NCI-H748 (cell line): ENCODE data around the gene AAGAB.
"Not testable (repeated sequence)": the region's sequence is repeated elsewhere in the genome, so short reads cannot be mapped to it uniquely, and the experiment has no call there.

Experiments used
- DNase-seq: peaks from one replicate; lab custom pipeline; 2025; ENCODE audit not compliant: unreplicated experiment; lab: John Stamatoyannopoulos, UW

AAGAB gene

DNA sequence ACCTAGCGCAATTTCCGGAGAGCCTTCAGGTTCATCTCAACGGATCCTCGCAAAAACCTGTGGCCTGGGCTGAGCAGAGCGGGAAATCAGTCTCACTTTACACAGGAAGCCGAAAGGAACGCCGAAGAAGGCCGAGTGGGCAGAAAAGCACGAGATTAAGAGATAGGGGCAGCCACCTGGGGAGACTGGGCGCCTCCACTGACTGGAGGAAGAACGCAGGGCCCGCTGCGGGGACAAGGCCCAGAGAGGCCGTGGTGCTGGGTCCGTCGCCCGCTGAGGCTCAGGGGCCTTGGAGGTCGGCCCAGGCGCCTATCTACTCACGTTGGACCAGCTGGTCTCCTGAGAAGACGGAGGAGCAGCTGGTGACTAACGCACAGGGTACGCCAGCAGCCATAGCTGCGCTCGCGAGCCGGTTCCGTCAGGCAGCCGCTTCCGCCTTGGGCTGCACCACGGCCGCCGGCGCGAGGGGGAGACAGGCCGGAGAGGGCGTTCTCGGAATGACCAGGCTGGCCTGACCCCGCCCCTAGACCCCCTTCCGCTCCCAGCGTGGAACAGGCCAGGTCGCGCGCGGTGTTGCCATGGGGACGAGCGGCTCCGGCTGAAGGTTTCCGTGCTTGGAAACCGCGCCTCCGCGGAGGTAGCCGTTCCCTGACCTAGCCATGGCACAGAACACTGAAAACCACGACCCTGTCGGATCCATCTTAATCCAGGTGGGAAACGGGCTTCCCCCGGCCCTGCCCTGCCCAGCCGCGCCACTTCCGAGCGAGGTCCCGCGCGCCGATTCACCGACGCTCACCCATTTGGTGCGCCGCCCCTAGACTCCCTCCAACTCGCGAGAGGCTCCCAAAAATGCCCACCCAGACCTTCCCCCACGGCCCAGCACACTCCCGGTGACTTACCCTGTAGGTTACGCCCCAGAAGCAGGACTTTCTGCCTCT is at the start of gene AAGAB, which contains the start of gene IQCH:
Gene AAGAB (minus strand): TSS at position 424 of the 938 bp plus-strand sequence. CDS start 30 bp downstream, at position 394.
Gene IQCH (plus strand): TSS at position 549 of the 938 bp plus-strand sequence. CDS start 111 bp downstream, at position 660.
- peak; percentile 94 for DNase-seq

- peak; percentile 35 for DNase-seq
Measured at GRCh38 chr15:67303490-67304363, 49.3 kb upstream of the AAGAB start.

- no peak for DNase-seq
Measured at GRCh38 chr15:67300266-67301025, 46.0 kb upstream of the AAGAB start.

DNA sequence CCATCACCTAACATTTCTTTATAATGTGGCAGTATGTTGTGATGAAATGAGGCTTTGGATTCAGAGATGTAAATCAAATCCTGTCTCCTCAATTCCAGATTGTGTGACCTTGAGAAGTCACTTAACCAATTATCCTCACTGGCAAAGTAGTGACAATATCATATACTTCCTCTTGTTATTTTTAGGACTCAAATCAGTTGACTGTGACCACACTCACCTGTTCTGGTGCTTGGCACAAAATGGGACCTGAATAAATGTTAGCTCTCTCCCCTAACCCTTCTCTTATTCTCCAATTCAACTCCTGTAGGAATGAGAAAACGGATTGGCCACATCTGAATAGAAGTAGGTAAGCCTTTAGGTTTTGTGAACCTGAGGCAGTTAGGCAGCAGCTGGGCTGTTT is 42.2 kb upstream of the AAGAB start:
- DNase-seq, result no peak

GRCh38 chr15:67296188-67296587 is 41.7 kb upstream of the AAGAB start:
- DNase-seq, result peak; percentile 0

GRCh38 chr15:67290319-67290718 is 35.9 kb upstream of the AAGAB start:
- DNase-seq, result no peak

DNA sequence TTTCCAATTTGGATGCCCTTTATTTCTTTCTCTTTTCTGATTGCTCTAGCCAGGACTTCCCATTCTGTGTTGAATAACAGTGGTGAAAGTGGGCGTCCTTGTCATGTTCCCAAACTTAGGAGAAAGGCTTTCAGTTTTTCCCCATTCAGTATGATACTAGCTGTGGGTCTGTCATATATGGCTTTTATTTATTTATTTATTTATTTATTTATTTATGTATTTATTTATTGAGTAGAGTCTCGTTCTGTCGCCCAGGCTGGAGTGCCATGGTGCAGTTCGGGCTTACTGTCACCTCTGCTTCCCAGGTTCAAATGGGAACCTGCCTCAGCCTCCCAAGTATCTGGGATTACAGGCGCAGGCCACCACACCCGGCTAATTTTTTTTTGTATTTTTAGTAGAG is 31.9 kb upstream of the AAGAB start:
- not testable (repeated sequence) for DNase-seq

DNA sequence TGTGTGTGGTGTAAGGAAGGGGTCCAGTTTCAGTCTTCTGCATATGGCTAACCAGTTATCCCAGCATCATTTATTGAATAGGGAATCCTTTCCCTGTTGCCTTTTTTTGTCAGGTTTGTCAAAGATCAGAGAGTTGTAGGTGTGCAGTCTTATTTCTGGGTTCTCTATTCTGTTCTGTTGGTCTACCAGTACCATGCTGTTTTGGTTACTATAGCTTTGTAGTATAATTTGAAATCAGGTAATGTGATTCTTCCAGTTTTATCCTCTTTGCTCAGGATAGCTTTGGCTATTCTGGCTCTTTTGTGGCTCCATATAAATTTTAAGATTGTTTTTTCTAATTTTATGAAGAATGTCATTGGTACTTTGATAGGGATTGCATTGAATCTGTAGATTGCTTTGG is 31.2 kb upstream of the AAGAB start:
- not testable (repeated sequence) for DNase-seq

DNA sequence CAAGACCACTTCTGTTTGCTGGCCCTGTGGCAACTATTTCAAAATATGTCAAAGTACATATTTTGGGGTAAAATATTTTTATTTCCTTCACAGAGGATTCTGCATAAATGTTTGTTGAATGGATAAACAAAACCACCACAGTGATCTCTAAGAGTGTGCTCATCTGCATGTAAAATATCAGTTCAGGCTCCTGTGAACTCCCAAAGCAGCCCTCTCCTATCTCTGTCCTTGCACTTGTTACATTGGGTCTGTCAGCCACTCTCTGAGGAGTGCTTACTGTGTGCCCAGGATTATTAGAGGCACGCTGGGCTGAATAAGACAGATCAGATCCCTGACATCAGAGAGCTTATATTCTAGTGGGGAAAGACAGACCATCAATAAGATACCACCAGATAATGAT is 27.3 kb upstream of the AAGAB start:
- no peak for DNase-seq

- no peak for DNase-seq
Measured at GRCh38 chr15:67280217-67280616, 25.8 kb upstream of the AAGAB start.

DNA sequence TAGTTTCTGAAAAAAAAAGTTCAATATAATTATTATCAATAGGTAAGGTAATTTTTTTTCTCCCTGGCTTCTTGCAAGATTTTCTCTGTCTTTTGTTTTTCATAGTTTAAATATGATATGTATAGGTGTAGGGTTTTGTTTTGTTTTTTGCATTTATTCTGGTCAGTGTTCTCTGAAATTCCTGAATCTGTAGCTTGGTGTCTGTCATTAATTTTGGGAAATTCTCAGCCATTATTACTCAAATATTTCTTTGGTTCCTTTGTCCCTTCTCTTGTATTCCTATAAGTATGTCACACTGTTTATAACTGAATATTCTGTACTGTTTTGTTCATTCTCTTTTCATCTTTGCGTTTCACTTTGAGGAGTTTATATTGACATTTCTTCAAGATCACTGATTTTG is 22.2 kb upstream of the AAGAB start:
- no peak for DNase-seq

GRCh38 chr15:67274236-67274635 is 19.8 kb upstream of the AAGAB start:
- DNase-seq, result no peak

DNA sequence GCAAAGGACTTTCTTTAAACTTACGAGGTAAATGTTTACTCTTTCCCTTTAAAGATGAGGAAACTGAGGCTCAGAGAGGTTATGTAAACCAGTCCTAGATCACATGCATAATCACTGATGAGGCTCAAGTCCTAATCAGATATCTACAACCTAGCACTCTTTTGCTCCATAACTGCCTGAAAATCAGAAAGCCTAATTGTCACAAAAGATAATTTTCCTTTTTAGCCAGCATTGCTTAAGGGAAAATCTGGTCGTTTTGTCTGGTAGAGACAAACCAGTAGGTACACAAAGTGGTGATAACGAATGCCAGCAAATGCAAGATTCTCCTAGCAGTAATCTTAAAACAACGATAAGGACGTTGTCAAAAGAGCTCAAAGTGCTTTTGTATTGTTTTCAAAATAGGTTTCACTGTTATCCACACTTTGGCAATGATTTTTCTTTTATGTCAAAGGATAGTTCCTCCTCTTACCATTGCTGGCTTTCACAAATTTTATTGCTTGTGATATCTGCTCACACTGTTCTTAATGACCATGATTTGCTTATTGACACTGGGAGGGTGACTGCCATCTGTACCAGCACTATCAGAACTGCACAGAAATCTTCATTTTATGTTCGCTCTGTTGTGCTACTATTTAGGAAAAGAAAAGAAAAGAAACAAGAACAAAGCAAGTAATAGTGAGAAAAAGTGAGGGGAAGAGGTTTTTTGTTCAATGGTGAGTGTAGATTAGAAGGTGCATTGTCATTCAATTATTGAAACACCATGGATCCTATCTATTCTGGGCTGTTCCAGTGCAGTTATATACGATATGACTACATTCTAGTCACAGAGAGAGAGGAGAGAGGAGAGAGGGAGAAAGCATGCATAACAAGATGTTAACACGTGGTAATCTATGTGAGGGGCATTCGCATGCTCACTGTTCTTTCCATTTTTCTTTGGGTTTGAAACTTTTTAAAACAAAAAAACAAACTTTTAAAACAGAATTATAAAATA is 13.8 kb upstream of the AAGAB start:
- DNase-seq, result no peak

- no peak for DNase-seq
Measured at GRCh38 chr15:67267440-67267839, 13.0 kb upstream of the AAGAB start.

DNA sequence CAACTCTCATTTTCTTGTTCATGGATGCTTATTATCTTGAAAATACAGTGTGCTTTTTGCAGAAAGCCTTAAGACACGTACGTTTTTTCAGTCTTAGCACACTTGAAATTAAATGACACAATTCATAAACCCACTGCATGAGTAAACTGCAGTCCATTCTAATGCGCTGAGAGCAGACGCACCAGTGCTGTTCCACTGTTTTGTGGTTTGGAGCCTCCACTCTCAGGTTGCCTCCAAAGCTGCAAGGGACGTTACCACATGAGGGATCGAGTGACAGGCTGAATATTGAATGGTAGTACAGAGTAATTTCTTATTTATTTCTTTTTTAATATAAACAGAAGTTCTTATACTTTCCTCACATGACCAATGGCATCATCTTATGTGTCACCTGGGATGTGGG is 12.4 kb upstream of the AAGAB start:
- no peak for DNase-seq

- DNase-seq, result no peak
Measured at GRCh38 chr15:67259806-67260205, 5.3 kb upstream of the AAGAB start.

GRCh38 chr15:67259379-67259778 is 4.9 kb upstream of the AAGAB start:
- no peak for DNase-seq

- DNase-seq, result not testable (repeated sequence)
Measured at GRCh38 chr15:67258412-67258811, 4.0 kb upstream of the AAGAB start.

GRCh38 chr15:67256051-67256450 is 1.6 kb upstream of the AAGAB start:
- DNase-seq, result no peak
